ENCODE data around the gene KCNV2.
A peak's percentile ranks its signal among the peaks of the same experiment; 100 is the strongest.

KCNV2 gene

DNA sequence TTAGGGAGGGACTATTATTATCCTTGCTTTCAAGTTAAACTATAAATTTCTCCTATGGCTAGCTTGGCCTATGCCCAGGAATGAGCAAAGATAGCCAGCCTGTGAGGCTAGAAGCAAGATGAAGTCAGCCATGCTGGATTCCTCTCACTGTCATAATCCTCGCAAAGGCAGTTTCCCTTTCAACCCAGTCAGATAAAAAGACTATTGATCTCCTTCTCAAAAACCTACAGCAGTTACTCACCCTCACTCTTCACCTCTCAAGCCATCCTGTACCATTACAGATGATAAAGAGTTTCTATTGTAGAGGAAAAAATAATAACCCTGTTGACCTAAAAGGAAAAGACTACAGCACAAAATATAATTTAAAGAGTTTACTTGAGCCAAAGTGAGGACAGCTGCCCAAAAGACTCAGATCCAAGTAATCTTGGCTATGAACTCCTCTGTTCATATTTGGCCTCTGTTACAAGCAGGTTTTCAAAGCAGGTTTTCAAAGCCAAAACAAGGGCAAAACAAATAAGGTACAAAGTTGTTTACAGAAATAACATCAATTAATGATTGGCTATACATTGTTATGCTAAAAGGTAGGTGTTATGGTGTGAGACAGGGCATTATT lies 41.7 kb downstream of the KCNV2 start:
- TF ChIP-seq, protein P1, sequence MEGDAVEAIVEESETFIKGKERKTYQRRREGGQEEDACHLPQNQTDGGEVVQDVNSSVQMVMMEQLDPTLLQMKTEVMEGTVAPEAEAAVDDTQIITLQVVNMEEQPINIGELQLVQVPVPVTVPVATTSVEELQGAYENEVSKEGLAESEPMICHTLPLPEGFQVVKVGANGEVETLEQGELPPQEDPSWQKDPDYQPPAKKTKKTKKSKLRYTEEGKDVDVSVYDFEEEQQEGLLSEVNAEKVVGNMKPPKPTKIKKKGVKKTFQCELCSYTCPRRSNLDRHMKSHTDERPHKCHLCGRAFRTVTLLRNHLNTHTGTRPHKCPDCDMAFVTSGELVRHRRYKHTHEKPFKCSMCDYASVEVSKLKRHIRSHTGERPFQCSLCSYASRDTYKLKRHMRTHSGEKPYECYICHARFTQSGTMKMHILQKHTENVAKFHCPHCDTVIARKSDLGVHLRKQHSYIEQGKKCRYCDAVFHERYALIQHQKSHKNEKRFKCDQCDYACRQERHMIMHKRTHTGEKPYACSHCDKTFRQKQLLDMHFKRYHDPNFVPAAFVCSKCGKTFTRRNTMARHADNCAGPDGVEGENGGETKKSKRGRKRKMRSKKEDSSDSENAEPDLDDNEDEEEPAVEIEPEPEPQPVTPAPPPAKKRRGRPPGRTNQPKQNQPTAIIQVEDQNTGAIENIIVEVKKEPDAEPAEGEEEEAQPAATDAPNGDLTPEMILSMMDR (IDR thresholded peaks at IDR 0.05; ENCODE audit: low read depth, low read length, missing control alignments): no peak
- Histone ChIP-seq H3K4me3 (ENCODE audit: low read depth, low read length) (no peak overlapping the region), H3K36me3 (replicated peaks) (no peaks in the 10 kb centered on the region), H3K27ac (peak overlapping the region; percentile 23), H3K27me3 (replicated peaks) (no peaks in the 10 kb centered on the region)
- DNase-seq: no peak
- in situ Hi-C loops (cut with HindIII; ENCODE audit: low pct_ligation_motif_present, low sequenced_read_pairs): no loop called here

- Histone ChIP-seq H3K27me3 (replicated peaks) (no peaks in the 10 kb centered on the region), H3K27ac (no peak overlapping the region), H3K36me3 (replicated peaks) (no peaks in the 10 kb centered on the region), H3K4me3 (ENCODE audit: low read depth, low read length) (no peak overlapping the region)
- TF ChIP-seq, protein P1 (IDR thresholded peaks at IDR 0.05; ENCODE audit: low read depth, low read length, missing control alignments): no peak
- in situ Hi-C loops (cut with HindIII; ENCODE audit: low pct_ligation_motif_present, low sequenced_read_pairs): no loop called here
- DNase-seq: no peak
Measured at GRCh38 chr9:2761424-2761823, 44.1 kb downstream of the KCNV2 start.

- H3K27ac ChIP-seq: no peak overlapping the region
- no peaks in the 10 kb centered on the region for H3K27me3 ChIP-seq (replicated peaks)
- peaks cover 8% of the 10 kb centered on the region for H3K36me3 ChIP-seq (replicated peaks)
- peak; percentile 12 for DNase-seq
- in situ Hi-C loops (cut with HindIII; ENCODE audit: low pct_ligation_motif_present, low sequenced_read_pairs): no loop called here
- TF ChIP-seq, protein P1 (IDR thresholded peaks at IDR 0.05; ENCODE audit: low read depth, low read length, missing control alignments): no peak
- no peak overlapping the region for H3K4me3 ChIP-seq (ENCODE audit: low read depth, low read length)
Measured at GRCh38 chr9:2764353-2764752, 47.0 kb downstream of the KCNV2 start.

- Histone ChIP-seq H3K4me3 (ENCODE audit: low read depth, low read length) (no peak overlapping the region), H3K27me3 (replicated peaks) (no peaks in the 10 kb centered on the region), H3K36me3 (replicated peaks) (peaks cover 15% of the 10 kb centered on the region), H3K27ac (no peak overlapping the region)
- TF ChIP-seq, protein P1 (IDR thresholded peaks at IDR 0.05; ENCODE audit: low read depth, low read length, missing control alignments): no peak
- no peak for DNase-seq
- in situ Hi-C loops (cut with HindIII; ENCODE audit: low pct_ligation_motif_present, low sequenced_read_pairs): no loop called here
Measured at GRCh38 chr9:2765250-2765880, 48.1 kb downstream of the KCNV2 start.

- Histone ChIP-seq H3K4me3 (ENCODE audit: low read depth, low read length) (no peak overlapping the region), H3K27me3 (replicated peaks) (no peaks in the 10 kb centered on the region), H3K36me3 (replicated peaks) (peaks cover 18% of the 10 kb centered on the region), H3K27ac (no peak overlapping the region)
- in situ Hi-C loops (cut with HindIII; ENCODE audit: low pct_ligation_motif_present, low sequenced_read_pairs): no loop called here
- TF ChIP-seq, protein P1 (IDR thresholded peaks at IDR 0.05; ENCODE audit: low read depth, low read length, missing control alignments): no peak
- DNase-seq: no peak
Measured at GRCh38 chr9:2767800-2768677, 50.7 kb downstream of the KCNV2 start.
